Measurements from ENCODE around the gene ASIP.

ASIP gene

GRCh38 chr20:34310481-34311117, 69.4 kb downstream of the ASIP start:
- FAIRE-seq: no peak
- no peak for DNase-seq (ENCODE audit: low spot score)

GRCh38 chr20:34311118-34312023, 70.1 kb downstream of the ASIP start:
- no peak for FAIRE-seq
- no peak for DNase-seq (ENCODE audit: low spot score)

- no peak for DNase-seq (ENCODE audit: low spot score)
- FAIRE-seq: no peak
Observed at GRCh38 chr20:34312024-34312460, 70.8 kb downstream of the ASIP start.

- FAIRE-seq (peak; percentile 69), DNase-seq (ENCODE audit: low spot score) (peak; percentile 91)
Observed at GRCh38 chr20:34312544-34313217, 71.5 kb downstream of the ASIP start.

GRCh38 chr20:34315236-34315635, 74.0 kb downstream of the ASIP start:
- FAIRE-seq (no peak), DNase-seq (ENCODE audit: low spot score) (no peak)

GRCh38 chr20:34316196-34316814, 75.1 kb downstream of the ASIP start:
- no peak for FAIRE-seq
- DNase-seq (ENCODE audit: low spot score): peak; percentile 56

Data from urothelium cell line (cell line).